DND-41 (cell line): ENCODE data around the gene CDC14A.

ENCODE experiments used
- ATAC-seq: fragments of 200-7000 bp; cut with Tn5 transposase; 3 replicates; pipeline ENCODE4 v1.9.1; 2021; ENCODE audit warnings: low read depth; ENCODE audit not compliant: insufficient read depth
- DNase-seq: peaks from one replicate; pipeline ENCODE4 v3.0.0-alpha.2; 2020
- H2AFZ ChIP-seq: 2 replicates; pipeline ENCODE4 v1.6.0; 2012; ENCODE audit warnings: low read depth, low read length
- H3K27ac ChIP-seq: 2 replicates; pipeline ENCODE4 v1.5.1; 2012; ENCODE audit warnings: low read length, inconsistent platforms
- H3K27me3 ChIP-seq: fragments of 200-600 bp; sonication (generic); 2 replicates; pipeline ENCODE4 v1.6.0; 2012; ENCODE audit warnings: low read length, mild to moderate bottlenecking, inconsistent platforms; ENCODE audit not compliant: insufficient read depth, poor library complexity
- H3K36me3 ChIP-seq: 2 replicates; pipeline ENCODE4 v1.5.1; 2012; ENCODE audit warnings: low read length, inconsistent platforms; ENCODE audit not compliant: insufficient read depth
- H3K4me1 ChIP-seq: 2 replicates; pipeline ENCODE4 v1.5.1; 2012; ENCODE audit warnings: mild to moderate bottlenecking, low read length; ENCODE audit not compliant: insufficient read depth
- H3K4me2 ChIP-seq: 2 replicates; pipeline ENCODE4 v1.6.0; 2012; ENCODE audit warnings: mild to moderate bottlenecking, moderate library complexity, low read length, inconsistent platforms; ENCODE audit not compliant: insufficient read depth
- H3K4me3 ChIP-seq, 2 experiments: fragments of 200-600 bp in 1 of 2; shearing (Covaris generic) in 1 of 2; 2 replicates each; pipeline ENCODE4 v1.5.1; 2012 to 2016; ENCODE audit warnings: inconsistent platforms in 2 of 2, low read length in 2 of 2, mild to moderate bottlenecking in 2 of 2, low read depth in 1 of 2, moderate library complexity in 1 of 2
- H3K79me2 ChIP-seq: 2 replicates; pipeline ENCODE4 v1.6.0; 2012; ENCODE audit warnings: low read length, inconsistent platforms; ENCODE audit not compliant: insufficient read depth
- H3K9ac ChIP-seq: 2 replicates; pipeline ENCODE4 v1.6.0; 2012; ENCODE audit warnings: low read depth, mild to moderate bottlenecking, inconsistent platforms, low read length, moderate library complexity
- H3K9me3 ChIP-seq: 2 replicates; pipeline ENCODE4 v1.5.1; 2012; ENCODE audit warnings: low read length, moderate library complexity, mild to moderate bottlenecking, inconsistent platforms; ENCODE audit not compliant: insufficient read depth, severe bottlenecking
- H4K20me1 ChIP-seq: 2 replicates; pipeline ENCODE4 v1.6.0; 2012; ENCODE audit warnings: low read length; ENCODE audit not compliant: insufficient read depth
- EZH2 ChIP-seq: IDR thresholded peaks from 3 replicates; pipeline ENCODE4 v1.6.1; 2012; ENCODE audit warnings: borderline replicate concordance, low read depth, mild to moderate bottlenecking, moderate library complexity, low read length, inconsistent platforms; ENCODE audit not compliant: severe bottlenecking
- TF ChIP-seq, protein P1 (sequence below): IDR thresholded peaks from 2 replicates; pipeline ENCODE4 v1.5.1; 2012; ENCODE audit warnings: borderline replicate concordance, low read length, moderate library complexity, mild to moderate bottlenecking; ENCODE audit not compliant: poor library complexity, severe bottlenecking; ENCODE audit errors: extremely low read depth

The CDC14A gene

GRCh38 chr1:100517515-100517914 is 165.2 kb downstream of the CDC14A start:
- H2AFZ ChIP-seq: no peak overlapping the region
- H3K9me3 ChIP-seq: no peaks in the 10 kb centered on the region
- no peaks in the 10 kb centered on the region for H3K4me1 ChIP-seq
- no peaks in the 10 kb centered on the region for H4K20me1 ChIP-seq
- no peak overlapping the region for H3K9ac ChIP-seq
- H3K4me3 ChIP-seq: no peak overlapping the region
- TF ChIP-seq, protein P1, sequence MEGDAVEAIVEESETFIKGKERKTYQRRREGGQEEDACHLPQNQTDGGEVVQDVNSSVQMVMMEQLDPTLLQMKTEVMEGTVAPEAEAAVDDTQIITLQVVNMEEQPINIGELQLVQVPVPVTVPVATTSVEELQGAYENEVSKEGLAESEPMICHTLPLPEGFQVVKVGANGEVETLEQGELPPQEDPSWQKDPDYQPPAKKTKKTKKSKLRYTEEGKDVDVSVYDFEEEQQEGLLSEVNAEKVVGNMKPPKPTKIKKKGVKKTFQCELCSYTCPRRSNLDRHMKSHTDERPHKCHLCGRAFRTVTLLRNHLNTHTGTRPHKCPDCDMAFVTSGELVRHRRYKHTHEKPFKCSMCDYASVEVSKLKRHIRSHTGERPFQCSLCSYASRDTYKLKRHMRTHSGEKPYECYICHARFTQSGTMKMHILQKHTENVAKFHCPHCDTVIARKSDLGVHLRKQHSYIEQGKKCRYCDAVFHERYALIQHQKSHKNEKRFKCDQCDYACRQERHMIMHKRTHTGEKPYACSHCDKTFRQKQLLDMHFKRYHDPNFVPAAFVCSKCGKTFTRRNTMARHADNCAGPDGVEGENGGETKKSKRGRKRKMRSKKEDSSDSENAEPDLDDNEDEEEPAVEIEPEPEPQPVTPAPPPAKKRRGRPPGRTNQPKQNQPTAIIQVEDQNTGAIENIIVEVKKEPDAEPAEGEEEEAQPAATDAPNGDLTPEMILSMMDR: no peak
- TF ChIP-seq EZH2: no peak
- H3K27ac ChIP-seq: no peak overlapping the region
- ATAC-seq: no peak
- no peaks in the 10 kb centered on the region for H3K27me3 ChIP-seq
- H3K79me2 ChIP-seq: no peaks in the 10 kb centered on the region
- peaks cover 5% of the 10 kb centered on the region; the same call in 1 of the 2 replicates for H3K36me3 ChIP-seq
- no peak for DNase-seq
- no peak overlapping the region for H3K4me2 ChIP-seq

DNA sequence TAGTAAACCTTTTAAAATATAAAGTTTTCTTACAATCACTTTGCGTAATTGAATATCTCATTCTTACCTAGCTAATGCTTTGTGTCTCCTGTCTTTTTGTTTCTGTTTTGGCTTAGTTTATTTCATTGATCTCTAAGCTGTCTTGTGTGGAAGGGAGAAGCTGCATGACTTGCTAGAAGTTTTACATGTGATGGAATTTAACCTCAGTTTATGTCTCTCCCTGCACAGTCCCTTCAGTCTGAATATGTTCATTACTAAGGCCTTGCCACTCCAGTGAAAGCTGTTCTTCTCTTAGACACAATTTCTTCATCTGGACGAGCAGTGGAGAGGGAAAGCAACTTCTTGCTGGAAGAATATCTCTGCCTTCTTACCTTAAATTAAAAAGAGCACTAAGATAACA is 165.7 kb downstream of the CDC14A start:
- Histone ChIP-seq H2AFZ (no peak overlapping the region), H3K27me3 (no peaks in the 10 kb centered on the region), H3K79me2 (no peaks in the 10 kb centered on the region), H3K4me1 (no peaks in the 10 kb centered on the region), H3K4me2 (no peak overlapping the region), H3K9ac (no peak overlapping the region), H3K4me3 (no peak overlapping the region), H3K9me3 (no peaks in the 10 kb centered on the region), H3K27ac (no peak overlapping the region), H3K36me3 (peaks cover 5% of the 10 kb centered on the region; the same call in 1 of the 2 replicates), H4K20me1 (no peaks in the 10 kb centered on the region)
- ATAC-seq (no peak), DNase-seq (no peak)
- TF ChIP-seq, protein P1: no peak
- TF ChIP-seq EZH2: no peak

- Histone ChIP-seq H2AFZ (no peak overlapping the region), H3K27me3 (no peaks in the 10 kb centered on the region), H3K9ac (no peak overlapping the region), H3K4me1 (no peaks in the 10 kb centered on the region), H3K27ac (no peak overlapping the region), H4K20me1 (no peaks in the 10 kb centered on the region), H3K9me3 (no peaks in the 10 kb centered on the region), H3K4me3 (no peak overlapping the region), H3K4me2 (no peak overlapping the region), H3K79me2 (no peaks in the 10 kb centered on the region), H3K36me3 (peaks cover 5% of the 10 kb centered on the region; the same call in 1 of the 2 replicates)
- no peak for TF ChIP-seq EZH2
- TF ChIP-seq, protein P1: no peak
- ATAC-seq: no peak
- no peak for DNase-seq
Observed at GRCh38 chr1:100523038-100523652, 170.8 kb downstream of the CDC14A start.
